Activated CD4-positive, alpha-beta memory T cell treated with anti-CD3 and anti-CD28 coated beads, Interleukin-2, amount 10 ng/mL, durations not matched to agents 7 days and 5 days (primary cell): ENCODE measurements around the gene ASF1A. TPM values are rescaled to one million over a fixed set of nuclear protein-coding genes. Genes with fewer than 3 reads are reported as not detected.

Experiments
- CTCF ChIA-PET: fragments of 350-600 bp; sonication (Branson Sonifier 250); formaldehyde crosslinking; loops from one replicate; lab custom pipeline; 2021; ENCODE audit warnings: antibody characterized with exemption, inconsistent platforms; lab: Charles Lee
- POLR2A ChIA-PET: fragments of 350-600 bp; sonication (Branson Sonifier 250); formaldehyde crosslinking; loops from one replicate; lab custom pipeline; 2021; ENCODE audit warnings: antibody characterized with exemption; lab: Charles Lee
- DNase-seq: peaks from one replicate; pipeline ENCODE4 v3.0.0-alpha.2; 2020
- H3K27ac Mint-ChIP-seq: one replicate; pipeline ENCODE4 v1.8.0; 2021; ENCODE audit warnings: mild to moderate bottlenecking, mixed read lengths
- H3K27me3 Mint-ChIP-seq: one replicate; pipeline ENCODE4 v1.8.0; 2021; ENCODE audit warnings: mixed read lengths
- H3K36me3 Mint-ChIP-seq: one replicate; pipeline ENCODE4 v1.8.0; 2021; ENCODE audit warnings: low read depth, mixed read lengths
- H3K4me1 Mint-ChIP-seq: one replicate; pipeline ENCODE4 v1.8.0; 2021; ENCODE audit warnings: mixed read lengths
- H3K4me3 Mint-ChIP-seq: one replicate; pipeline ENCODE4 v1.8.0; 2021; ENCODE audit warnings: mild to moderate bottlenecking, mixed read lengths
- H3K9me3 Mint-ChIP-seq: one replicate; pipeline ENCODE4 v1.8.0; 2021; ENCODE audit warnings: mixed read lengths
- total RNA-seq, 2 experiments: library from RNA; stranded (reverse); gene quantifications; one replicate each; pipeline ENCODE4 v1.2.3, GENCODE V29; 2021

The ASF1A gene
- total RNA-seq, 2 experiments from 2014 or later, result 55.7 to 59.8 TPM

GRCh38 chr6:118889163-118889562 lies 4.8 kb upstream of the ASF1A start:
- H3K4me3 Mint-ChIP-seq, result no peak overlapping the region
- peaks cover 64% of the 10 kb centered on the region for H3K4me1 Mint-ChIP-seq
- CTCF ChIA-PET, result interaction anchor here (1.0 kb wide), 1 partner anchor 89 kb away, joined by 4 read pairs; no protein-coding TSS in a partner anchor
- no peaks in the 10 kb centered on the region for H3K9me3 Mint-ChIP-seq
- H3K36me3 Mint-ChIP-seq, result peaks cover 10% of the 10 kb centered on the region
- no peak overlapping the region for H3K27ac Mint-ChIP-seq
- POLR2A ChIA-PET, result interaction anchor here (1.1 to 9.7 kb wide), 4 partner anchors 44 to 180 kb away, joined by 3 to 146 read pairs (median 6); no protein-coding TSS in a partner anchor
- no peak for DNase-seq
- H3K27me3 Mint-ChIP-seq, result no peaks in the 10 kb centered on the region

DNA sequence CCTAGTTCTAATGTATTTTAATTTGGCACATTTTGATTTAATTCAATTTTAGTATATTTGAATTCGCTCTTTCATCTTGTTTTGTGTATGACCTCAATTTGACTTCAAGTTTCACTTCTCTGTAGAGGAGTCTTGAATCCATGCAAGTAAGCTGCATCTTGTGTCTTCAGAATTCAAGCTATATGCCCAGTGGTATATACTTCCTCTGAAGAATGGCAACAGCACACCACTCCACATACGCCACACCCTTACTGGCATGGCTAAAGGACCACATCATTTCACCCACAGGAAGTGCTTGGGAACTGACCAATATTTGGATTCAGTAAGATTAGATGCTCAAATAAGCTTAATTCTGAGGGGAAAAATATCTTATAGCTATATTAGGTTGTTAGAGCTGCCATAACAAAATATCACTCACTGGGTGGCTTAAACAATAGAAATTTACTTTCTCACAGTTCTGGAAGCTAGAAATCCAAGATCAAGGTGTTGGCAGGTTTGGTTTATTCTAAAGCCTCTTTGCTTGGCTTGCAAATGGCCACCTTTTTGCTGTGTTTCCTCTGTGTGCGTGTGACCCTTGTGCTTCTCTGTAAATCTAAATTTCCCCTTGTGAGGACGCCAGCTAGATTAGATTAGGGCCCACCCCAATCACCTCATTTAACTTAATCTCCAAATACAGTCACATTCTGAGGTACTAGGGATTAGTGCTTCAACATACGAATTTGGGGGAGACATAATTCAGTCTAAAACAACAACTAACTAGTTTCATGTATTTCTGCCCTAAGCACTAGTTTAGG lies 2.8 kb upstream of the ASF1A start:
- CTCF ChIA-PET, result interaction anchor here (0.9 to 1.6 kb wide), 5 partner anchors 10 to 187 kb away, joined by 3 to 5 read pairs (median 4); no protein-coding TSS in a partner anchor
- Mint-ChIP-seq H3K27ac (peak overlapping the region; percentile 95), H3K9me3 (no peaks in the 10 kb centered on the region), H3K4me1 (peaks cover 52% of the 10 kb centered on the region), H3K36me3 (peaks cover 11% of the 10 kb centered on the region), H3K27me3 (no peaks in the 10 kb centered on the region), H3K4me3 (peak overlapping the region; percentile 79)
- no peak for DNase-seq
- POLR2A ChIA-PET, result interaction anchor here (1.0 to 9.7 kb wide), 14 partner anchors 7 to 240 kb away, joined by 3 to 146 read pairs (median 11); partner anchors contain the start of genes CEP85L, FAM184A and MCM9

GRCh38 chr6:118892355-118892991 lies 1.5 kb upstream of the ASF1A start:
- ChIA-PET POLR2A (interaction anchor here (1.0 to 9.7 kb wide), 19 partner anchors 9 to 422 kb away, joined by 3 to 146 read pairs (median 13); partner anchors contain the start of genes FAM184A and MCM9), CTCF (interaction anchor here (1.4 to 5.7 kb wide), 6 partner anchors 11 to 185 kb away, joined by 3 to 35 read pairs (median 6); no protein-coding TSS in a partner anchor)

GRCh38 chr6:118893064-118893806 lies 717 bp upstream of the ASF1A start:
- Mint-ChIP-seq H3K36me3 (peaks cover 12% of the 10 kb centered on the region), H3K27me3 (no peaks in the 10 kb centered on the region), H3K9me3 (no peaks in the 10 kb centered on the region), H3K27ac (peak overlapping the region; percentile 95), H3K4me1 (peaks cover 48% of the 10 kb centered on the region), H3K4me3 (peak overlapping the region; percentile 79)
- POLR2A ChIA-PET, result interaction anchor here (0.6 to 9.7 kb wide), 29 partner anchors 9 to 1345 kb away, joined by 3 to 146 read pairs (median 6); partner anchors contain the start of genes CEP85L, FAM184A and MCM9
- CTCF ChIA-PET, result interaction anchor here (1.0 to 5.7 kb wide), 5 partner anchors 42 to 184 kb away, joined by 4 to 35 read pairs (median 6); partner anchors contain the start of gene MCM9
- DNase-seq, result peak; percentile 63

More at GRCh38 chr6:118892355-118892991, 1.5 kb upstream of the ASF1A start:
- H3K27ac Mint-ChIP-seq, result peak overlapping the region; percentile 95
- DNase-seq, result no peak
- H3K27me3 Mint-ChIP-seq, result no peaks in the 10 kb centered on the region
- H3K36me3 Mint-ChIP-seq, result peaks cover 11% of the 10 kb centered on the region
- no peaks in the 10 kb centered on the region for H3K9me3 Mint-ChIP-seq
- H3K4me1 Mint-ChIP-seq, result peaks cover 46% of the 10 kb centered on the region
- peak overlapping the region; percentile 79 for H3K4me3 Mint-ChIP-seq

DNA sequence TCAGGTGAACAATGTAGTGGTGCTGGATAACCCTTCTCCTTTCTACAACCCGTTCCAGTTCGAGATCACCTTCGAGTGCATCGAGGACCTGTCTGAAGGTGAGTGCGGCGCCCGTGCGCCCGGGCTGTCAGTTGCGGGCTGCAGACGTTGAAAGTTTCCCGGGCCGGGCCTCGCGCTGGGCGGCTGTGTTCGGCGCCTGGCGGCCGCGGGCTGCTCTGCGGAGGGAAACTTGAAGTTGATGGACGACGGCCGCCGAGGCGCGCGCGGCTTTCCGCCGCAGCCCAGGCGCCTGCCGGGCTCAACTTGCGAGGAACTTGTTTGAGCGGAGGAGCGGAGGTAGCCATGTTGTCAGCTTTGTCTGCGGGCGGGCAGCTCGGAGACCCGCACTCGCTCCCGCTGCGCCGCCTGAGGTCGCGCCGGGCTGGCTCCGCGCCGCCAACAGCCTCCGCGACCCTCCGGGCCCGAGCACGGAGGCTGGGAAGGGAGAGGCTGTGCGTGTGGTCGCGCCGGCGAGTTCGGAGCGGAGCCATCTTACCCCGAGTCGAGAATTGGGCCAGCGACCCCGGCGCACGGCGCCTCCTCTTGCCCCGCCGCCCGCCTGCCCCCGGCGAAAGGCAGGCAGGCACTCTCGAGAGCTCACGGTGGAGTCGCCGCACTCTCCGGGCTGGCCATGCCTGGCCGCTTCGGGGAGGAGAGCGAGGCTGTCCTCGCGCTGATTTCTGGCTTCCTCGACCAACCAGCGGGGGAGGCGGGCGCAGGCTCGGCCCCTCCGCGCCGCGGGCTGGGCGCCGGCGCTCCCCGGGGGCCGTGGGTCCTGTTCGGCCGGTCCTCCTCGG lies 691 bp downstream of the ASF1A start:
- H3K36me3 Mint-ChIP-seq, result peaks cover 23% of the 10 kb centered on the region
- ChIA-PET CTCF (interaction anchor here (0.6 to 5.7 kb wide), 13 partner anchors 10 to 419 kb away, joined by 3 to 35 read pairs (median 6); partner anchors contain the start of genes CEP85L, FAM184A and MCM9), POLR2A (interaction anchor here (1.0 to 9.7 kb wide), 29 partner anchors 9 to 1346 kb away, joined by 3 to 146 read pairs (median 5); partner anchors contain the start of genes CEP85L, FAM184A and MCM9)
- no peaks in the 10 kb centered on the region for H3K9me3 Mint-ChIP-seq
- peak overlapping the region; percentile 79 for H3K4me3 Mint-ChIP-seq
- peaks cover 51% of the 10 kb centered on the region for H3K4me1 Mint-ChIP-seq
- H3K27me3 Mint-ChIP-seq, result no peaks in the 10 kb centered on the region
- H3K27ac Mint-ChIP-seq, result peak overlapping the region; percentile 95
- peak; percentile 73 for DNase-seq

DNA sequence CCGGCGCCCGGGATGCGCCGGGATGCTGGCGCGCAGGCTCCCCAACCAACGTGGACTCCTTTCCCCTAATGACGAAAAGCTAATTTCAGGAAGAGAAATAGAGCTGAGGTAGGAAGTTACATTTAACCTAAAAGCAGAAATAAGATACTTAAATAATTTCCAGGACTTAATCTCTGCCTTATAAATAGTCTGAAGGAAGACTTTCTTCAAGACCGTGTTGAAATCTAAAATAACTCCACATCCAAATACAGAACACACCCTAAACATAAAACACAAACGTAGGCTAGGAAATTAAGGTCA lies 1.3 kb downstream of the ASF1A start:
- ChIA-PET POLR2A (interaction anchor here (1.0 to 9.7 kb wide), 23 partner anchors 10 to 1347 kb away, joined by 3 to 146 read pairs (median 6); partner anchors contain the start of genes CEP85L, FAM184A and MCM9), CTCF (interaction anchor here (0.6 to 5.7 kb wide), 13 partner anchors 9 to 419 kb away, joined by 3 to 35 read pairs (median 7); partner anchors contain the start of genes CEP85L and FAM184A)
- Mint-ChIP-seq H3K4me3 (peak overlapping the region; percentile 79), H3K36me3 (peaks cover 27% of the 10 kb centered on the region), H3K27ac (peak overlapping the region; percentile 90), H3K4me1 (peaks cover 53% of the 10 kb centered on the region), H3K27me3 (no peaks in the 10 kb centered on the region), H3K9me3 (no peaks in the 10 kb centered on the region)
- no peak for DNase-seq

- Mint-ChIP-seq H3K36me3 (peaks cover 33% of the 10 kb centered on the region), H3K4me1 (peaks cover 55% of the 10 kb centered on the region), H3K27me3 (no peaks in the 10 kb centered on the region), H3K9me3 (no peaks in the 10 kb centered on the region), H3K4me3 (peak overlapping the region; percentile 78), H3K27ac (peak overlapping the region; percentile 89)
- DNase-seq, result no peak
- ChIA-PET CTCF (interaction anchor here (0.9 to 5.7 kb wide), 15 partner anchors 9 to 418 kb away, joined by 3 to 35 read pairs (median 5); partner anchors contain the start of gene FAM184A), POLR2A (interaction anchor here (0.6 to 9.7 kb wide), 22 partner anchors 12 to 1293 kb away, joined by 3 to 146 read pairs (median 6); partner anchors contain the start of genes CEP85L, FAM184A, GOPC and MCM9)
These were observed 1.9 kb downstream of the ASF1A start for GRCh38 chr6:118895859-118896258.

- Mint-ChIP-seq H3K4me1 (peaks cover 55% of the 10 kb centered on the region), H3K27ac (peak overlapping the region; percentile 89), H3K9me3 (no peaks in the 10 kb centered on the region), H3K27me3 (no peaks in the 10 kb centered on the region), H3K4me3 (peak overlapping the region; percentile 78), H3K36me3 (peaks cover 39% of the 10 kb centered on the region)
- DNase-seq, result no peak
- POLR2A ChIA-PET, result interaction anchor here (0.6 to 9.7 kb wide), 22 partner anchors 10 to 1294 kb away, joined by 3 to 146 read pairs (median 5); partner anchors contain the start of genes CEP85L, FAM184A, GOPC and MCM9
- CTCF ChIA-PET, result interaction anchor here (0.7 to 5.7 kb wide), 23 partner anchors 8 to 417 kb away, joined by 3 to 35 read pairs (median 5); partner anchors contain the start of genes FAM184A and MCM9
These were observed 2.6 kb downstream of the ASF1A start for GRCh38 chr6:118896339-118897136.

DNA sequence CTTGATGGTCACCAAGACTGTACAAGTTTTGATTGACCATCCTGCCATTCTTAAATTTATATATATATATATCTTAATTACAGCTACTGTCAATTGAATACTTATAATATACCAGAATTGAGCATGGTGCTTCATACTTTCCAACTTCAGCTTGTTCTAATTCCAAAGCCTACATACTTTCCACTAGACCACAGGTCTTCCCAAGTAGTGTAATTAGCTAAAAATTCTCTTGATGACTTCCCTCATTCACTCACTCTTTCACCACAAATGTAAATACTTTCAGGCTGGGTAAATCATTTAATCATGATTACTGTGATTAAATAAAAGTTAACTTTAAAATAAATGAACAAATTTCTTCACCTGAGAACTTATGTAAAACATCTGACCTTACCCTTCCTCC lies 3.4 kb downstream of the ASF1A start:
- Mint-ChIP-seq H3K27me3 (no peaks in the 10 kb centered on the region), H3K9me3 (no peaks in the 10 kb centered on the region), H3K4me1 (peaks cover 52% of the 10 kb centered on the region), H3K27ac (no peak overlapping the region), H3K4me3 (no peak overlapping the region), H3K36me3 (peaks cover 46% of the 10 kb centered on the region)
- ChIA-PET POLR2A (interaction anchor here (0.6 to 9.7 kb wide), 12 partner anchors 11 to 1447 kb away, joined by 3 to 146 read pairs (median 6); partner anchors contain the start of genes CEP85L, FAM184A and MCM9), CTCF (interaction anchor here (0.8 to 5.7 kb wide), 19 partner anchors 8 to 332 kb away, joined by 3 to 35 read pairs (median 4); partner anchors contain the start of gene MCM9)
- no peak for DNase-seq

DNA sequence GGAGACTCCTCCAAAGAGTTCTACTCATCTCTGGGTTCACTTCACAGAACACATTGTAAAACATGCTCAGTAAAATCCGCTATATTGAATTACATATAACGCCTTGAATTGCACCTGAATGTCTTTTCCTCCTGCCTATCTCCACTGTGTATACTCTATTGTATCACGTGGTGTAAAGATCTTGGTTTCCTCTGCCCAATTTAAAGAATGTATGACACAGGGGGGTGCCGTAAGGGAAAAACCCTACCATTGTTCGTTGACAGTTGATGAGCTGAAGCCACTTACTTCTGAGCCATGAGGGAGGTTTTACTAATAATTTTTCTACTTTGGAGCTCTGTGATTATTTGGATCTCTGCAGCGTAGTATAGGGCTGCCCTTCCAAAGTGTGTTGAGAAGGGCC lies 6.0 kb downstream of the ASF1A start:
- CTCF ChIA-PET, result interaction anchor here (0.5 kb wide), 1 partner anchor 28 kb away, joined by 3 read pairs; no protein-coding TSS in a partner anchor
- Mint-ChIP-seq H3K4me1 (peaks cover 69% of the 10 kb centered on the region), H3K27ac (no peak overlapping the region)

More for the DNA sequence above, 6.0 kb downstream of the ASF1A start:
- POLR2A ChIA-PET, result no interaction called here
- Mint-ChIP-seq H3K36me3 (peaks cover 69% of the 10 kb centered on the region), H3K27me3 (no peaks in the 10 kb centered on the region), H3K4me3 (no peak overlapping the region), H3K9me3 (no peaks in the 10 kb centered on the region)
- no peak for DNase-seq
